Heart right ventricle (tissue), 16 donors: Measurements from ENCODE around the gene BEX1. TPM values are rescaled to one million over a fixed set of nuclear protein-coding genes. Genes with fewer than 3 reads are reported as not detected.
"Not testable (repeated sequence)": the region's sequence is repeated elsewhere in the genome, so short reads cannot be mapped to it uniquely, and the experiment has no call there.

ENCODE experiments used
- ATAC-seq, 8 donors: fragments of 200-7000 bp; cut with Tn5 transposase; one replicate each; pipeline ENCODE4 v1.9.1; 2020; ENCODE audit warnings: mild to moderate bottlenecking in 8 of 8, moderate library complexity in 8 of 8, moderate number of reproducible peaks in 1 of 8
- DNase-seq, 2 donors: peaks; one replicate each; pipeline ENCODE4 v3.0.0-alpha.2; 2020
- H3K27ac ChIP-seq, 10 donors: fragments of 200-600 bp; sonication (generic) in 2 of 10; one replicate each; pipeline versions ENCODE4 v1.5.0 to v1.8.0; 2020 to 2022; ENCODE audit warnings: mild to moderate bottlenecking in 3 of 10
- H3K27me3 ChIP-seq, 7 donors: fragments of 200-600 bp; one replicate each; pipeline ENCODE4 v1.8.0; 2021 to 2022; ENCODE audit warnings: mild to moderate bottlenecking in 2 of 7
- H3K36me3 ChIP-seq, 9 donors: fragments of 200-600 bp; sonication (generic) in 1 of 9; one replicate each; pipeline versions ENCODE4 v1.5.0 to v1.8.0; 2020 to 2022; ENCODE audit warnings: mild to moderate bottlenecking in 2 of 9
- H3K4me1 ChIP-seq, 9 donors: fragments of 200-600 bp; sonication (generic) in 1 of 9; one replicate each; pipeline versions ENCODE4 v1.5.0 to v1.8.0; 2020 to 2022; ENCODE audit warnings: mild to moderate bottlenecking in 4 of 9
- H3K4me3 ChIP-seq, 10 donors: fragments of 200-600 bp; sonication (generic) in 2 of 10; one replicate each; pipeline versions ENCODE4 v1.5.0 to v1.8.0; 2020 to 2022; ENCODE audit warnings: mild to moderate bottlenecking in 7 of 10, moderate library complexity in 2 of 10
- H3K9me3 ChIP-seq, 11 donors: fragments of 200-600 bp in 10 of 11; sonication (generic) in 2 of 11; one replicate each; pipeline versions ENCODE4 v1.5.0 to v1.8.0; 2013 to 2022; ENCODE audit warnings: mild to moderate bottlenecking in 2 of 11, control low read depth in 1 of 11, moderate library complexity in 1 of 11
- WGBS, 2 donors: extraction: QIAGEN DNeasy Blood & Tissue Kit; methylation state at CpG; one replicate each; pipeline ENCODE4 v1.1.7; 2013; ENCODE audit warnings: inconsistent platforms in 1 of 2; 5-methylcytosine and 5-hydroxymethylcytosine counted together
- intact Hi-C, 10 donors: fragments of 100-400 bp; cut with DNase I; formaldehyde crosslinking; loops; one replicate each; pipeline versions ENCODE4 v1.11.1 to v1.14.2; 2022
- polyA plus RNA-seq, 2 donors: library from polyadenylated mRNA; stranded (reverse); fragments of 200-250 nt; gene quantifications; one replicate each; pipeline ENCODE4 v1.2.3, GENCODE V29; 2013
- total RNA-seq, 10 donors: library from RNA; stranded (reverse); fragmentation: NEBNext Ultra II Directional in 3 of 10; extraction: Animal tissue kit (Norgen Biotek cat#: 25700) in 3 of 10; gene quantifications; one replicate each; pipeline versions ENCODE4 v1.2.1 to v1.2.4, GENCODE V29; 2021 to 2023
- TF ChIP-seq, protein P1 (sequence below), 9 donors: fragments of 200-600 bp; sonication (generic) in 2 of 9; IDR thresholded peaks; one replicate each; pipeline versions ENCODE4 v1.5.0 to v1.8.0; 2021 to 2022; ENCODE audit warnings: antibody characterized with exemption in 9 of 9, mild to moderate bottlenecking in 5 of 9, moderate library complexity in 1 of 9
- donor health status: Arrhythmogenic right ventricular cardiomyopathy.
- donor health status: ischemic (EF 13 %, LVEDD 7.1; RV severe dilation, severe dysfunction).
- donor health status: healthy with polysubstance abuse.
- donor health status: DM: no; HTN: yes; CAD: no.
- donor health status: DM: no; HTN: no; CAD: no.
- donor health status: ischemic (EF 25% LVEDD 6.9; RV normal size, moderate dysfunction).
- donor health status: ischemic (EF 25% LVEDD 5.7; RV mildly dilated, moderate dysfunction).
- donor health status: healthy.
- donor health status: DM: yes; HTN: yes; CAD: no.
- donor health status: Ischemic cardiomyopathy.
- donor health status: ischemic (EF 35%, LVEDD 5.7; RV mildly dilated, moderate dysfunction).
- donor health status: nonischemic (EF 11% LVEDD 7.7; RV severe dilation, severe dysfunction).
- donor health status: DM: yes; HTN: yes; CAD: no.
- donor health status: PGD.
- donor health status: ischemic (EF 29% LVEDD 5.4; RV normal size, mild dysfunction).
- donor health status: nonischemic (EF 23%, LVEDD 6.1; RV moderate dilation, normal function).

Gene BEX1
- total and polyA plus RNA-seq, 12 donors = 1.5 to 19.2 (median 3.2) TPM; not detected in 2

- Histone ChIP-seq H3K9me3 (peaks cover 0 to 5% (median 0%) of the 10 kb centered on the region in 11 donors), H3K27me3 (peaks cover 0 to 21% (median 0%) of the 10 kb centered on the region in 7 donors), H3K4me3 (no peak overlapping the region), H3K36me3 (no peaks in the 10 kb centered on the region), H3K4me1 (no peaks in the 10 kb centered on the region), H3K27ac (no peak overlapping the region)
- TF ChIP-seq, protein P1, sequence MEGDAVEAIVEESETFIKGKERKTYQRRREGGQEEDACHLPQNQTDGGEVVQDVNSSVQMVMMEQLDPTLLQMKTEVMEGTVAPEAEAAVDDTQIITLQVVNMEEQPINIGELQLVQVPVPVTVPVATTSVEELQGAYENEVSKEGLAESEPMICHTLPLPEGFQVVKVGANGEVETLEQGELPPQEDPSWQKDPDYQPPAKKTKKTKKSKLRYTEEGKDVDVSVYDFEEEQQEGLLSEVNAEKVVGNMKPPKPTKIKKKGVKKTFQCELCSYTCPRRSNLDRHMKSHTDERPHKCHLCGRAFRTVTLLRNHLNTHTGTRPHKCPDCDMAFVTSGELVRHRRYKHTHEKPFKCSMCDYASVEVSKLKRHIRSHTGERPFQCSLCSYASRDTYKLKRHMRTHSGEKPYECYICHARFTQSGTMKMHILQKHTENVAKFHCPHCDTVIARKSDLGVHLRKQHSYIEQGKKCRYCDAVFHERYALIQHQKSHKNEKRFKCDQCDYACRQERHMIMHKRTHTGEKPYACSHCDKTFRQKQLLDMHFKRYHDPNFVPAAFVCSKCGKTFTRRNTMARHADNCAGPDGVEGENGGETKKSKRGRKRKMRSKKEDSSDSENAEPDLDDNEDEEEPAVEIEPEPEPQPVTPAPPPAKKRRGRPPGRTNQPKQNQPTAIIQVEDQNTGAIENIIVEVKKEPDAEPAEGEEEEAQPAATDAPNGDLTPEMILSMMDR (IDR thresholded peaks at IDR 0.05) = no peak
- DNase-seq (no peak), ATAC-seq (no peak)
- WGBS, 2 donors = 17 to 18% methylated on average over 8 of the region's 8 CpGs
- intact Hi-C loops = no loop called here
Measured at GRCh38 chrX:103051260-103051789, 12.6 kb downstream of the BEX1 start.

- H3K27me3 ChIP-seq, DNase-seq, H3K9me3 ChIP-seq, H3K36me3 ChIP-seq, H3K27ac ChIP-seq, intact Hi-C loops, H3K4me1 ChIP-seq, ATAC-seq, H3K4me3 ChIP-seq: not testable (repeated sequence)
- 38 to 79% methylated on average over 1 of the region's 1 CpG for WGBS, 2 donors
Measured at GRCh38 chrX:103033371-103033770, 30.6 kb downstream of the BEX1 start.

DNA sequence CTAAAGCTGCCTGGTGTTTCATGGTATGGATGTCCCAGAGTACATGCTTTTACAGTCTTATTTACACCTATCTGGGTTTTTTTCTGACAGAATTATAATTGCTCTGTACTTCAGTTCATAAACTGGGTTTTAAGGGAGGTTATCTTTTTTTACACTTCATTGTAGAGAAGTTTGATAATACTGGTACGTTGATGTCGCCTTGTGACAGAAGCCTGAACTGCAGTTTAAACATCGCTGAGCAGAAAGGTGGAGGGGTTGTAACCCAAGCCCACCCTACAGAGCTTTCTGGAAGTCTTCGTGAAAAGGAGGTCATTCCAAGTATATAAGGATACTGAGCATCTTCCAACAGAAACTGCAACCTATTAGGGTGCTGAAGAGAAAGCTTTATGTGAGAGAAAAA, 46.4 kb downstream of the BEX1 start:
- Histone ChIP-seq H3K4me1 (no peaks in the 10 kb centered on the region), H3K9me3 (peaks cover 0 to 3% (median 0%) of the 10 kb centered on the region in 11 donors), H3K27me3 (peaks cover 0 to 6% (median 0%) of the 10 kb centered on the region in 7 donors), H3K27ac (no peak overlapping the region), H3K4me3 (no peak overlapping the region), H3K36me3 (no peaks in the 10 kb centered on the region)
- no peak for ATAC-seq
- no peak for DNase-seq
- intact Hi-C loops = no loop called here
- WGBS, 2 donors = 25 to 31% methylated on average over 4 of the region's 4 CpGs
- TF ChIP-seq, protein P1 (IDR thresholded peaks at IDR 0.05) = no peak

GRCh38 chrX:103012945-103013344, 51.0 kb downstream of the BEX1 start:
- H3K36me3 ChIP-seq = no peaks in the 10 kb centered on the region
- 69 to 78% methylated on average over 3 of the region's 3 CpGs for WGBS, 2 donors
- H3K27me3 ChIP-seq = peaks cover 0 to 10% (median 0%) of the 10 kb centered on the region in 7 donors
- intact Hi-C loops = no loop called here
- DNase-seq = no peak
- ATAC-seq = no peak
- H3K4me3 ChIP-seq = no peak overlapping the region
- no peaks in the 10 kb centered on the region for H3K4me1 ChIP-seq
- H3K27ac ChIP-seq = no peak overlapping the region
- H3K9me3 ChIP-seq = no peaks in the 10 kb centered on the region
- TF ChIP-seq, protein P1 (IDR thresholded peaks at IDR 0.05) = no peak

Other genes starting within 250 kb of the BEX1 start
- gene RAB40AL, start 126.9 kb downstream of the BEX1 start, total RNA-seq = under 1 TPM in 4 of 10 donors, not detected in 6; 0.23 to 0.28 (median 0.26) TPM
- under 1 TPM; 0.07 to 0.37 TPM for gene RAB40AL, start 126.9 kb downstream of the BEX1 start, polyA plus RNA-seq
- 1 to 10 TPM in 1 of 10 donors, under 1 TPM in 5, not detected in 4; 0.14 to 1.3 (median 0.40) TPM for gene NXF3, start 29.0 kb upstream of the BEX1 start, total RNA-seq
- gene NXF3, start 29.0 kb upstream of the BEX1 start, polyA plus RNA-seq = 1 to 10 TPM in 1 of 2 donors, under 1 TPM in 1; 0.10 to 1.2 TPM
- gene BEX4, start 150.9 kb upstream of the BEX1 start, total RNA-seq = 10 to 100 TPM; 32.1 to 61.6 (median 46.3) TPM
- gene BEX4, start 150.9 kb upstream of the BEX1 start, polyA plus RNA-seq = 10 to 100 TPM; 34.7 to 38.2 TPM
- 10 to 100 TPM; 39.2 to 56.6 (median 51.9) TPM for gene TCEAL8, start 191.0 kb upstream of the BEX1 start, total RNA-seq
- 10 to 100 TPM; 39.6 to 45.0 TPM for gene TCEAL8, start 191.0 kb upstream of the BEX1 start, polyA plus RNA-seq
- under 1 TPM in 5 of 10 donors, not detected in 5; 0.23 to 0.33 (median 0.28) TPM for gene TCEAL5, start 212.6 kb upstream of the BEX1 start, total RNA-seq
- under 1 TPM; 0.23 to 0.37 TPM for gene TCEAL5, start 212.6 kb upstream of the BEX1 start, polyA plus RNA-seq
- 1 to 10 TPM in 6 of 10 donors, under 1 TPM in 3, not detected in 1; 0.65 to 5.4 (median 1.9) TPM for gene BEX2, start 246.8 kb upstream of the BEX1 start, total RNA-seq
- 1 to 10 TPM in 1 of 2 donors, under 1 TPM in 1; 0.37 to 3.4 TPM for gene BEX2, start 246.8 kb upstream of the BEX1 start, polyA plus RNA-seq